DND-41 (cell line): ENCODE data around the gene NEDD9.

Experiments
- CTCF ChIP-seq: IDR thresholded peaks from 2 replicates; pipeline ENCODE4 v1.5.1; 2012; ENCODE audit warnings: borderline replicate concordance, low read length, moderate library complexity, mild to moderate bottlenecking; ENCODE audit not compliant: poor library complexity, severe bottlenecking; ENCODE audit errors: extremely low read depth
- EZH2 ChIP-seq: IDR thresholded peaks from 3 replicates; pipeline ENCODE4 v1.6.1; 2012; ENCODE audit warnings: borderline replicate concordance, low read depth, mild to moderate bottlenecking, moderate library complexity, low read length, inconsistent platforms; ENCODE audit not compliant: severe bottlenecking

GRCh38 chr6:11253594-11253993 is 21.1 kb upstream of the NEDD9 start:
- TF ChIP-seq CTCF (no peak), EZH2 (no peak)
